GM19467 (cell line): Measurements from ENCODE around the gene SERPINB6.
"Not testable (repeated sequence)": the region's sequence is repeated elsewhere in the genome, so short reads cannot be mapped to it uniquely, and the experiment has no call there.

Experiments
- ATAC-seq: cut with Tn5 transposase; IDR thresholded peaks from one replicate; pipeline ENCODE4 v1.9.1; 2021; ENCODE audit warnings: mild to moderate bottlenecking, moderate library complexity; ENCODE audit not compliant: unreplicated experiment

Gene SERPINB6

GRCh38 chr6:2940010-2940850, 31.1 kb downstream of the SERPINB6 start:
- ATAC-seq, result peak; percentile 79

DNA sequence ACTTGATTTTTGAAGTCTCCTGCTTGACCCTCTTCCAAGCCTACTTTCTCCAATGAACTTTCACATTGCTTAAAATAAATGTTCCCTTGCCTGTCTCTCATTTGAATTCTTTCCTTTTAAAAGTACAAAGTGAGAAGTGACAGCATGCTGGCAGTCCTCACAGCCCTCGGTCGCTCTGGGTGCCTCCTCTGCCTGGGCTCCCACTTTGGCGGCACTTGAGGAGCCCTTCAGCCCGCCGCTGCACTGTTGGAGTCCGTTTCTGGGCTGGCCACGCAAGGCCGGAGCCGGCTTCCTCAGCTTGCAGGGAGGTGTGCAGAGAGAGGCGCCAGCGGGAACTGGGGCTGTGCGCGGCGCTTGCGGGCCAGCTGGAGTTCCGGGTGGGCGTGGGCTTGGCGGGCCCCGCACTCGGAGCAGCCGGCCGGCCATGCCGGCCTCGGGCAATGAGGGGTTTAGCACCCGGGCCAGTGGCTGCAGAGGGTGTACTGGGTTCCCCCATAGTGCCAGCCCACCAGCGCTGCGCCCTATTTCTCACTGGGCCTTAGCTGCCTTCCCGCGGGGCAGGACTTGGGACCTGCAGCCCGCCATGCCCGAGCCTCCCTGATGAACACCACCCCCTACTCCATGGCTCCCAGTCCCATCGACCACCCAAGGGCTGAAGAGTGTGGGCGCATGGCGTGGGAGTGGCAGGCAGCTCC, 31.9 kb downstream of the SERPINB6 start:
- no peak for ATAC-seq

DNA sequence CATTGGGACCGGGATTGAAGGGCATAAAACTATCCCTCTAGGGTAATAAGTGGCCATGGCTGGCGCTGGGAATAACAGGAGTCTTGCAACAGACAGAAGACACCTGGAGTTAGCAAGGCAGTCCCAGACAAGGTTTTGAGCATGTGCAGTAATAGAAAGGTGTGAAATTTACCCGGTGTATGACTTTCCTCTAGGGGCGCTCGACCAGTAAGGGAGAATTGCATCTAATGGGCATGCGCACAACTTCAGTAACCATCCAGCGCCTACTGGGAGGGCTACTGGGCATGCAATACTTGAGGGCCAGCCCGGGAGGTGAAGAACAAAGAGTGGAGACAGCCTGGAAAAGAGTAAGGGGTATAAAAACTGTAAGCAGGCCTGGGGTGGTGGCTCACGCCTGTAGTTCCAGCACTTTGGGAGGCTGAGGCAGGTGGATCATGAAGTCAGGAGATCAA, 32.7 kb downstream of the SERPINB6 start:
- ATAC-seq, result no peak

- no peak for ATAC-seq
These were observed 33.2 kb downstream of the SERPINB6 start for GRCh38 chr6:2938004-2938631.

DNA sequence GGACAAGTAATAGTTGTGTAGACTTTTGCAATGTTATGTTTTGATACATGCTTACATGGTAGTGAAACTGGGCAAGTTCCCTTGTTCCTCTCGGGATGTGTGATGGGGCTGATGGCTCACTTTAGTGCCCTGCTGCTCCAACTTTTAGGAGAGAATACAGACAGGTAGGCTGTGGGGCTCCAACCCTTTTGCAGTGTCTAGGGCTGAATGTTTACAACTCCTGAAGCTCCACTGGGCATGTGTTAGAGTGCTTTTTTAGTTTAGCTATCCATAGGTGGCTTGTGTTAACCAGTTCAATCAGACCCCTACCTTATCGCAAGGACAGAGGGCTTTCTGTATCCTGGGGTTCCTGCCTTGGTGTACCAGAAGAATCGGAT, 33.8 kb downstream of the SERPINB6 start:
- no peak for ATAC-seq

- no peak for ATAC-seq
These were observed 35.6 kb downstream of the SERPINB6 start for GRCh38 chr6:2935566-2936291.

- no peak for ATAC-seq
These were observed 37.3 kb downstream of the SERPINB6 start for GRCh38 chr6:2934057-2934456.

DNA sequence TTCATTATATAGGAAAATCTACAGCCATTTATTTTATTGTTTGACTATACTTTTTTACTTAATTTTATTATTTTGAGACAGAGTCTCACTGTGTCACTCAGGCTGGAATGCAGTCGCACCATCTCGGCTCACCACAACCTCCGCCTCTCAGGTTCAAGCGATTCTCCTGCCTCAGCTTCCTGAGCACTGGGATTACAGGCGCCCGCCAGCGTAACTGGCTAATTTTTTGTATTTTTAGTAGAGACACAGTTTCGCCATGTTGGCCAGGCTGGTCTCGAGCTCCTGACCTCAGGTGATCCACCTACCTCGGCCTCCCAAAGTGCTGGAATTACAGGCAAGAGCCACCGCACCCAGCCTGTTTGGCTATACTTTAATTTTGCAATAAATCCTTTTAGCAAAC, 38.5 kb downstream of the SERPINB6 start:
- ATAC-seq, result not testable (repeated sequence)

- ATAC-seq, result peak; percentile 76
These were observed 39.2 kb downstream of the SERPINB6 start for GRCh38 chr6:2931970-2932748.

DNA sequence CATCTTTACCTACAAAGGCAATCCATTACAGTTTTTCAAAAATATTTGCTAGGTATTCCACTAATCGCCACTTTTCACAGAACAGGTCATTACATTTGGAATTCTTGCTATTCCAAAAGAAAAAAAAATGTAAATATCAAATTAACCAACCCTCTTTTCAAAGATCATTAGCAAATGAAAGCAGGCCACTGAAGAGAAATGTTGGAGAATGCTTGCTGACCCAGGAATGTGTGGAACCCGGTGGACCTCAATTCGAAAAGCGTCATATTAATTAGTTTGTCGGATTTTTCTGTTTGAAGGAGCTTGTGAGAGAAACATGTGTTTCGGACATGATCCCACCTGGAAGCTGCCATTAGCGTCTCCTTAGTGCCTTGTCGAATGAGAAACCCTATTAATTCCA, 40.3 kb downstream of the SERPINB6 start:
- no peak for ATAC-seq

- not testable (repeated sequence) for ATAC-seq
These were observed 43.4 kb downstream of the SERPINB6 start for GRCh38 chr6:2927931-2928330.

DNA sequence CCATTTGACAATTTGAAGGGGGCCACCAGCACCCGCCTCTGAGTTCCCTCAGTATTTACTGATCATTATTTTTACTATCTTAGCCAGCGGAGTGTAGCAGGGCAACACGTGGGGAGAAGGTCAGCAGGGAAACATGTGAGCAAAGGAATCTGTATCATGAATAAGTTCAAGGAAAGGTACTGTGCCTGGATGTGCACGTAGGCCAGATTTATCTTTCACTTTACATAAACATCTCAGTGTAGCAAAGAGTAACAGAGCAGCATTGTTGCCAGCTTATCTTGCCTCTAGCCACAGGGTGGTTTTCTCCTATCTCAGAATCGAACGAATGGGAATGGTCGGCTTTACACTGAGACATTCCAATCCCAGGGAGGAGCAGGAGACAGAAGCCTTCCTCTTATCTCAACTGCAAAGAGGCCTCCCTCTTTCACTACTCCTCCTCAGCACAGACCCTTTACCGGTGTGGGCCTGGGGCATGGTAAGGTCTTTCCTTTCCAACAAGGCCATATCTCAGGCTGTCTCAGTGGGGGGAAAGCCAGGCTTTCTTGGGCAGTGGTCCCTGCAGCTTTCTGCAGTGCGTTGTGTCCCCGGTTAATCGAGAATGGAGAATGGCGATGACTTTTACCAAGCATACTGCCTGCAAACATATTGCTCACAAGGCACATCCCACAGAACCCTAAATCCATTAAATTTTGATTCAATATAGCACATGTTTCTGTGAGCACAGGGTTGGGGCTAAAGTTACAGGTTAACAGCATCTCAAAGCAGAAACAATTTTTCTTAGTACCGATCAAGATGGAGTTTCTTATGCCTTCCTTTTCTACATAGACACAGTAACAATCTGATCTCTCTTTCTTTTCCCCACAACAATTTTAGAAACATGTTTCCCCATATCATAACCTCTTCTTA, 45.3 kb downstream of the SERPINB6 start:
- ATAC-seq, result not testable (repeated sequence)

DNA sequence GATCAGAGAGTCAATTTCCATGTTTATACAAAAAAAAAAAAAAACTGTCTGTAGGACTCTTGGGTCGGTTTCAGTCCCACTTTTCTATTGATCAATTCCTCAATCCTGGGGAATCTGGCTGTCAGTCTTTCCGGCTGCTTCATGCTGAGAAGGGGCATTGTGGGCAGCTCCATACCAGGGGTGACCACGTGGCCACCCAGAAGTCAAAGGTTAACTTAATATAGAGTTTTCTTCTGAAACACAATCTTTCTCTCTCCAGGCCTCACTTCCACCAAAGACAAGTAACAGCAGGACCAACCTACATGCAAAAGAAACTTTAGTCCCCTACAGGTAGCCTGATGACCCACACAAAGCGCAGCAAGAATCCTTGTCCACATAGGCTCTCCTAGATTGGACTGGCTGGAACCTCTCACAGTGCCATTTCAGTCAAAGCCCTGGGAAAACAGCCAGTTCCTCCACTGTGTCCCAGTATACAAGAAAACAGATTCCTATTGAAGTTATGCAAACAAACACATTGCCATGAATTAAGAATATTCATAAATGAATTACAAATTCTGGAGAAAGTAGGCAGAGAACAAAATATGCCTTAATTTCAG, 49.7 kb downstream of the SERPINB6 start:
- ATAC-seq, result no peak

- no peak for ATAC-seq
These were observed 50.7 kb downstream of the SERPINB6 start for GRCh38 chr6:2920671-2921112.

- no peak for ATAC-seq
These were observed 51.5 kb downstream of the SERPINB6 start for GRCh38 chr6:2919886-2920285.

DNA sequence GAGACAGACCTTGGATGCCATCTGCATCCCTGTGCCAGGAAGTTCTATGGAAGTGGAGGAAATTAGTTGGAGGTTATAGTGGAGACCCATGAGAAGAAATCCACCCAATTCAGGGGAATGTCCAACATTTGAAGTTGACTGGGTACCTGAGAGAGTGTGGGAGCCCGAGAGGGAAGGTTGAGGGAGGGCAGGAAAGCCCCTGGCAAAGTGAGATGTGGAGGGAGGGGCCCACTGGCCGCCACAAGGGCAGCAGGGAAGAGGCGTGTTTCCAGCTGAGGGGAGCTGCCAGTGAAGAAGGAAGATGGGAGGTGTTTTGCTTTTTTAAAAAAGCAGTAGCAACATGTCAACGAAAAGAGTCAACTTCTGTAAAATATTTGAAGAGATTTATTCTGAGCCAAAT, 52.0 kb downstream of the SERPINB6 start:
- no peak for ATAC-seq

GRCh38 chr6:2918936-2919335, 52.4 kb downstream of the SERPINB6 start:
- no peak for ATAC-seq

DNA sequence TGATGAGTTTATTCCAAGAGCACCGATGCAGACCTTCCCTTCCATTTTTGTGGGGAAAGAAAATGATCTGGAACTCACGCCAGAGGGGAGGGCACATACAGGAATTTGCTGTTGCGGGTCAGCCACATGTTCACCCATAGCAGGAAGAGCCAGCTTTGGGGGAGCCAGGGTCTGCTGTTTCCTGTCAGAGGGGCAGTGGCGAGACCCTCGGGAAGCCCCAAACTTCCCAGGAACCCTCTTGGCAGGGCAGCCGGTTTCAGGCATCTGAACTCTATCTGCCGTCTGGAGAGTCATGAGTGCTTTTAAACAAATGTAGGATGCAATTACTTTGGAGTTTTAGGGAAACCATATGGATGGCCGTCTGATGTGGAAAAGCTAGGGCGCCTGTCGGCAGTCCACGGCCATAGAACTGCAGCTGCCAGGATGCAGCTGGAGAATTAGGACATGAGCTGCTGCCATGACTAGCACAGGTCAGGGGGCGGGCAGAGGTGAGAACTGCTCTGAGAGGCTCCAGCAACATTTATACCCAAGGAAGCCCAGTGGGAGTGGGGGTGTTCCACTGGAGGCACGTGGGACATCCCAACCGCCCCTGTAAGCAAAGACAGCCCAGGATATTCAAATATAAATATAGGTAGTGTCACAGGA, 53.4 kb downstream of the SERPINB6 start:
- no peak for ATAC-seq
